CD8-positive, alpha-beta memory T cell (primary cell): ENCODE results near the gene UBTD1. TPM values are rescaled to one million over a fixed set of nuclear protein-coding genes. Genes with fewer than 3 reads are reported as not detected.

Source experiments
- CTCF ChIA-PET: fragments of 350-600 bp; sonication (Branson Sonifier 250); formaldehyde crosslinking; loops from one replicate; lab custom pipeline; 2021; ENCODE audit warnings: antibody characterized with exemption; lab: Charles Lee
- POLR2A ChIA-PET: fragments of 350-600 bp; sonication (Branson Sonifier 250); formaldehyde crosslinking; loops from one replicate; lab custom pipeline; 2021; ENCODE audit warnings: antibody characterized with exemption; lab: Charles Lee
- DNase-seq, 5 donors: peaks; one replicate each; pipeline versions ENCODE4 v3.0.0 to v3.0.0-alpha.2; 2020 to 2022; ENCODE audit warnings: mixed read lengths in 1 of 5
- H3K27ac ChIP-seq: one replicate; pipeline ENCODE4 v1.7.0; 2013; ENCODE audit warnings: low read depth, mild to moderate bottlenecking, low read length, moderate library complexity
- H3K27me3 ChIP-seq: 2 replicates; pipeline ENCODE4 v1.7.0; 2013; ENCODE audit warnings: low read length, mild to moderate bottlenecking; ENCODE audit not compliant: insufficient read depth, poor library complexity, severe bottlenecking
- H3K36me3 ChIP-seq: 2 replicates; pipeline ENCODE4 v1.7.0; 2013; ENCODE audit warnings: mild to moderate bottlenecking, low read length, moderate library complexity; ENCODE audit not compliant: insufficient read depth
- H3K4me1 ChIP-seq: 2 replicates; pipeline ENCODE4 v1.7.0; 2013; ENCODE audit warnings: mild to moderate bottlenecking, low read length, moderate library complexity; ENCODE audit not compliant: insufficient read depth
- H3K4me3 ChIP-seq: 2 replicates; pipeline ENCODE4 v1.7.0; 2013; ENCODE audit warnings: mild to moderate bottlenecking, low read length
- H3K9me3 ChIP-seq: 2 replicates; pipeline ENCODE4 v1.7.0; 2013; ENCODE audit warnings: mild to moderate bottlenecking, low read length
- H3K27ac Mint-ChIP-seq, 8 donors: one replicate each; pipeline ENCODE4 v1.8.0; 2020 to 2021; ENCODE audit warnings: mixed read lengths in 8 of 8, mild to moderate bottlenecking in 6 of 8, inconsistent platforms in 3 of 8, moderate library complexity in 3 of 8
- H3K27me3 Mint-ChIP-seq, 2 donors: one replicate each; pipeline ENCODE4 v1.8.0; 2020 to 2021; ENCODE audit warnings: mixed read lengths in 2 of 2, mild to moderate bottlenecking in 1 of 2, moderate library complexity in 1 of 2
- H3K36me3 Mint-ChIP-seq, 3 donors: one replicate each; pipeline ENCODE4 v1.8.0; 2020 to 2021; ENCODE audit warnings: mixed read lengths in 3 of 3, inconsistent platforms in 1 of 3, mild to moderate bottlenecking in 1 of 3
- H3K4me1 Mint-ChIP-seq, 3 donors: one replicate each; pipeline ENCODE4 v1.8.0; 2020 to 2021; ENCODE audit warnings: mixed read lengths in 3 of 3, inconsistent platforms in 1 of 3, mild to moderate bottlenecking in 1 of 3
- H3K4me3 Mint-ChIP-seq, 7 donors: one replicate each; pipeline ENCODE4 v1.8.0; 2020 to 2021; ENCODE audit warnings: mixed read lengths in 7 of 7, mild to moderate bottlenecking in 6 of 7, moderate library complexity in 4 of 7, inconsistent platforms in 2 of 7
- H3K9me3 Mint-ChIP-seq, 5 donors: one replicate each; pipeline ENCODE4 v1.8.0; 2020 to 2022; ENCODE audit warnings: mixed read lengths in 5 of 5, mild to moderate bottlenecking in 3 of 5, moderate library complexity in 2 of 5, inconsistent platforms in 1 of 5
- polyA plus RNA-seq: library from polyadenylated mRNA; unstranded; fragments of 300-500 nt; fragmentation: Illumina TruSeq; gene quantifications from one replicate; pipeline ENCODE4 v1.2.3, GENCODE V29; 2021
- total RNA-seq, 2 experiments: library from RNA; stranded (reverse); gene quantifications; one replicate each; pipeline ENCODE4 v1.2.3, GENCODE V29; 2021

The UBTD1 gene
- total and polyA plus RNA-seq, 3 experiments from 2014 or later: 1.9 to 2.6 (median 2.0) TPM

DNA sequence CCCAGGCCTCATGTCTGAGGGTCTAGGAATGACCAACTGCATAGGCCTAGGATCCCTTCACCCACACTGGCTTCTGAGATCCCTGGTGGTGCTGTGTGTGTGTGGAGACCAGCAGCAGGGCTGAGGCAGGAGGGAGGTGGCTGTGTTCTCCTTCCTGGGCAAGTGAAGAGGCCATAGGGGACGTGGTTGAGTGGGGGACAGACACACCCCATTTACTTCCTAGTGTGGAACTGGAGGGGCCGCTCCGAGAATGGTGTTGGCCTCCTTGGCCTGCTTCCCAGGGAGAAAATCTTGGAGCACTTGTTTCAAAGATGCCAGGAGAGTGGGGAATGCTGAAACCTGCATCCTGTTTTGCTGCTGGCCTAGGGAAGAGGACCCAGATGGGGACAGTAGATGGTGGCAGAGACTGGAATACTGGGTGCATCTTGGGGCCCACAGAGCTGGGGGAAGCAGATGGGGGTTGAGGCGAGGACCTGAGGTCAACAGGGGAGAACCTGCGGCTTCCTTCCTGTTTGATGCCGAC is 19.1 kb downstream of the UBTD1 start:
- no peaks in the 10 kb centered on the region for H3K9me3 Mint-ChIP-seq
- peak overlapping the region in 1 of 7 donors; percentile 27 for H3K4me3 Mint-ChIP-seq
- DNase-seq: no peak
- peaks cover 0 to 3% (median 0%) of the 10 kb centered on the region in 3 donors for H3K4me1 Mint-ChIP-seq
- Histone ChIP-seq H3K4me1 (no peaks in the 10 kb centered on the region), H3K36me3 (no peaks in the 10 kb centered on the region), H3K27me3 (no peaks in the 10 kb centered on the region), H3K9me3 (no peaks in the 10 kb centered on the region), H3K27ac (no peak overlapping the region), H3K4me3 (no peak overlapping the region)
- peaks cover 10 to 31% of the 10 kb centered on the region in 2 donors for H3K27me3 Mint-ChIP-seq
- H3K36me3 Mint-ChIP-seq: no peaks in the 10 kb centered on the region
- ChIA-PET POLR2A (no interaction called here), CTCF (no interaction called here)
- H3K27ac Mint-ChIP-seq: peak overlapping the region in 1 of 8 donors; percentile 23

- no peaks in the 10 kb centered on the region for H3K27me3 ChIP-seq
- no peaks in the 10 kb centered on the region for H3K4me1 Mint-ChIP-seq
- no peak overlapping the region for H3K4me3 ChIP-seq
- H3K9me3 ChIP-seq: no peaks in the 10 kb centered on the region
- ChIA-PET CTCF (no interaction called here), POLR2A (no interaction called here)
- no peak for DNase-seq
- peaks cover 9 to 34% of the 10 kb centered on the region in 2 donors for H3K27me3 Mint-ChIP-seq
- H3K9me3 Mint-ChIP-seq: no peaks in the 10 kb centered on the region
- H3K27ac Mint-ChIP-seq: no peak overlapping the region
- peak overlapping the region in 1 of 7 donors; percentile 27 for H3K4me3 Mint-ChIP-seq
- H3K27ac ChIP-seq: no peak overlapping the region
- H3K4me1 ChIP-seq: no peaks in the 10 kb centered on the region
- no peaks in the 10 kb centered on the region for H3K36me3 ChIP-seq
- H3K36me3 Mint-ChIP-seq: no peaks in the 10 kb centered on the region
These were observed 19.7 kb downstream of the UBTD1 start for GRCh38 chr10:97518301-97519043.

- no peaks in the 10 kb centered on the region for H3K27me3 ChIP-seq
- peaks cover 9 to 32% of the 10 kb centered on the region in 2 donors for H3K27me3 Mint-ChIP-seq
These were observed 20.6 kb downstream of the UBTD1 start for GRCh38 chr10:97519342-97519741.

DNA sequence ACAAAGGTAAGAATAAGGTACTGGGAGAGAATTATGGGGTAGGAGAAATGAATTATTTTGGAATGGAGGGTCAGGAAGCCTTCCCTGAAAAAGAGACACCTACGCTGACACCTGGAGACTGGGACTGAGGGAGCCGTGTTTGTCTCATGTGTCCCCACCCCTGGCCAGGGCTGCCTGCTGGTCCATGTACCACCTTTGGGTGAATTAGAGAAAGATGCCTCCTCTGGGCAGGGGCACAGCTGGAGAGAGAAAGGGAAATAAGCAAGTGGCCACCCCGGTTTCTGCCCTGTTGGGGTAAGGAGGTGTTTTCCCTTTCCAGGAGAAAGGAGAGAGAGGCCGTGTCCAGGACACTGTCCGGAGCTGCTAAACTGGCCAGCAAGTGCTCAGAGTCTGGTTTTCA is 21.8 kb downstream of the UBTD1 start:
- H3K27ac ChIP-seq: no peak overlapping the region

More at GRCh38 chr10:97519342-97519741, 20.6 kb downstream of the UBTD1 start:
- ChIA-PET POLR2A (interaction anchor here (0.6 kb wide), 1 partner anchor 139 kb away, joined by 3 read pairs; no protein-coding TSS in a partner anchor), CTCF (interaction anchor here (1.4 kb wide), 1 partner anchor 30 kb away, joined by 3 read pairs; no protein-coding TSS in a partner anchor)
- Mint-ChIP-seq H3K9me3 (no peaks in the 10 kb centered on the region), H3K36me3 (no peaks in the 10 kb centered on the region), H3K4me1 (no peaks in the 10 kb centered on the region), H3K27ac (no peak overlapping the region), H3K4me3 (no peak overlapping the region)
- no peak for DNase-seq
- Histone ChIP-seq H3K4me3 (no peak overlapping the region), H3K4me1 (no peaks in the 10 kb centered on the region), H3K27ac (no peak overlapping the region), H3K36me3 (no peaks in the 10 kb centered on the region), H3K9me3 (no peaks in the 10 kb centered on the region)

DNA sequence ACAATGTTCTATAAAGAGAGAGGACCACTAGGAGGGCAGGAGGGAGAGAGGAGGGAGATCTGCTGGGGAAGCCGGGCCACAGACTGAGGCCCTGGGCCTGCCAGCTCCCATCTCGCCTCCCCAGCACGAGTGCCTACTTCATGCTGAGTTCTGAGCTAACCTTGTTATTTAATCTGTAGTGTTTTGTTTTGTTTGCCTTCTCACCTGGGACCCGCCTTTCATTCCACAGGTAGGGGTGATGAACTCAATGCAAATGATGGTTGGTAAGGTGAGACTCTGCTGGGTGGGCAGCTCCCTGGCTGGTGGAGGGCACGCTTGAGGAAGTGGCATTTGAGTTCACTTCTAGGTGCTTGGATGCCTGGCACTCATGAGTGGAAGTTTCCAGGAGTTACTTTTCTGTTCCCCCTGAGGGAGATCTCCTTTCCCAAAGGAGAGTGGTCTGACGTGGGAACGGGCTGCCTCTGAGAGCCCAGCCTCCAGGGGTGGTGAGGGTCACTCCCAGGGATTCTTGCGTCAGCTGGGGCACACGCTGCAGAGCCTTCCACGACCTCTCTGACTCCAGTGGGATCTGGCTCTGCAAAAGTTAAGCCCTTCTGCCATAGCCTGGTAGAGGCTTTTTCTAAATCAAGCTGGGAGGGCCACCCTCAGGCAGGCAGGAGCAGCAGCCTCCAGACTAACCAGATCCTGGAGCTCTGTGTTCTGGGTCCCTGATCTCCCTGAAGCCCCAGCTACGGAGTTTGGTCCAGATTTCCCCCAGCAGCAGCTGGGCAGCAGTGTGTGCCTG is 22.4 kb downstream of the UBTD1 start:
- Mint-ChIP-seq H3K4me1 (no peaks in the 10 kb centered on the region), H3K36me3 (no peaks in the 10 kb centered on the region), H3K27me3 (peaks cover 12 to 19% of the 10 kb centered on the region in 2 donors), H3K4me3 (no peak overlapping the region), H3K9me3 (no peaks in the 10 kb centered on the region), H3K27ac (no peak overlapping the region)
- H3K9me3 ChIP-seq: no peaks in the 10 kb centered on the region
- no peak overlapping the region for H3K27ac ChIP-seq
- no peak for DNase-seq
- ChIA-PET CTCF (interaction anchor here (1.1 to 1.5 kb wide), 3 partner anchors 10 to 35 kb away, joined by 3 read pairs; no protein-coding TSS in a partner anchor), POLR2A (no interaction called here)
- no peaks in the 10 kb centered on the region for H3K27me3 ChIP-seq
- H3K36me3 ChIP-seq: no peaks in the 10 kb centered on the region
- H3K4me1 ChIP-seq: no peaks in the 10 kb centered on the region
- no peak overlapping the region for H3K4me3 ChIP-seq

More for the DNA sequence above, 21.8 kb downstream of the UBTD1 start:
- H3K4me3 ChIP-seq: no peak overlapping the region
- Mint-ChIP-seq H3K27ac (no peak overlapping the region), H3K27me3 (peaks cover 13 to 22% of the 10 kb centered on the region in 2 donors), H3K36me3 (no peaks in the 10 kb centered on the region), H3K4me1 (no peaks in the 10 kb centered on the region), H3K9me3 (no peaks in the 10 kb centered on the region), H3K4me3 (no peak overlapping the region)
- no peaks in the 10 kb centered on the region for H3K27me3 ChIP-seq
- no peaks in the 10 kb centered on the region for H3K4me1 ChIP-seq
- DNase-seq: no peak
- H3K36me3 ChIP-seq: no peaks in the 10 kb centered on the region
- H3K9me3 ChIP-seq: no peaks in the 10 kb centered on the region
- CTCF ChIA-PET: interaction anchor here (1.4 kb wide), 1 partner anchor 17 kb away, joined by 3 read pairs; no protein-coding TSS in a partner anchor
- POLR2A ChIA-PET: no interaction called here

DNA sequence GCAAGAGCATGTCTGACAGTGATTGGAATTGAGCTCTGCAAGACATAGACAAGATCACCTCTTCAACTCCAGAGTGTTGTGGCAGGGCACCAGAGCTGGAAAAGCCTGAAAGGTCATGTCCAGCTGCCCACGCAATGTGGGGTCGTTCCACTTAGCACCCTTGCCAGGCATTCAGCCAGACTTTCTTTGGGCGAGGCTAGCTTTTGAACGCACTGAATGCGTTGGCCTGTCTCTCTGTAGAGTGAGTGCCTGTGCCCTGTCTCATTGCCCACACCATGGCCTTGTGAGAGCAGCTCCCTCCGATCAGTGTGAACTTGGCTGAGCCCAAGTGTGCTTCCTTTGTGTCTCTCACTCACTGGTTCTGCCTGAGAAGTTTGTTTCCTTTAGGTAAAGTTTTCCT is 23.3 kb downstream of the UBTD1 start:
- H3K4me1 Mint-ChIP-seq: no peaks in the 10 kb centered on the region
- H3K4me1 ChIP-seq: no peaks in the 10 kb centered on the region
- no peaks in the 10 kb centered on the region for H3K36me3 Mint-ChIP-seq
- H3K9me3 ChIP-seq: no peaks in the 10 kb centered on the region
- H3K9me3 Mint-ChIP-seq: no peaks in the 10 kb centered on the region
- H3K4me3 Mint-ChIP-seq: no peak overlapping the region
- peaks cover 11 to 19% of the 10 kb centered on the region in 2 donors for H3K27me3 Mint-ChIP-seq
- ChIA-PET CTCF (interaction anchor here (1.1 to 1.5 kb wide), 2 partner anchors 9 to 35 kb away, joined by 3 read pairs; no protein-coding TSS in a partner anchor), POLR2A (no interaction called here)
- no peak overlapping the region for H3K4me3 ChIP-seq
- H3K27me3 ChIP-seq: no peaks in the 10 kb centered on the region
- DNase-seq: no peak
- H3K36me3 ChIP-seq: no peaks in the 10 kb centered on the region
- H3K27ac ChIP-seq: no peak overlapping the region
- no peak overlapping the region for H3K27ac Mint-ChIP-seq

GRCh38 chr10:97522937-97523336 is 24.2 kb downstream of the UBTD1 start:
- ChIA-PET POLR2A (no interaction called here), CTCF (no interaction called here)
- H3K4me3 Mint-ChIP-seq: no peak overlapping the region
- H3K27ac ChIP-seq: no peak overlapping the region
- no peaks in the 10 kb centered on the region for H3K9me3 ChIP-seq
- H3K36me3 ChIP-seq: no peaks in the 10 kb centered on the region
- no peaks in the 10 kb centered on the region for H3K9me3 Mint-ChIP-seq
- H3K27ac Mint-ChIP-seq: peak overlapping the region in 1 of 8 donors; percentile 36
- no peaks in the 10 kb centered on the region for H3K4me1 Mint-ChIP-seq
- no peaks in the 10 kb centered on the region for H3K4me1 ChIP-seq
- no peak for DNase-seq
- H3K4me3 ChIP-seq: no peak overlapping the region
- H3K27me3 Mint-ChIP-seq: peaks cover 10 to 19% of the 10 kb centered on the region in 2 donors
- no peaks in the 10 kb centered on the region for H3K27me3 ChIP-seq
- H3K36me3 Mint-ChIP-seq: no peaks in the 10 kb centered on the region
